SJCRH30 (cell line): ENCODE results near the gene LCE3B. TPM values are rescaled to one million over a fixed set of nuclear protein-coding genes. Genes with fewer than 3 reads are reported as not detected.
"Not testable (repeated sequence)": the region's sequence is repeated elsewhere in the genome, so short reads cannot be mapped to it uniquely, and the experiment has no call there.

Experiments
- DNase-seq, 2 experiments: peaks; one replicate each; pipeline ENCODE4 v3.0.0-alpha.2; 2015 to 2020
- H3K27ac ChIP-seq: fragments of 250-450 bp; sonication (Bioruptor Pico); 2 replicates; pipeline ENCODE4 v1.5.1; 2020; ENCODE audit warnings: mild to moderate bottlenecking, moderate library complexity
- H3K27me3 ChIP-seq: fragments of 250-450 bp; sonication (Bioruptor Pico); 2 replicates; pipeline ENCODE4 v1.5.1; 2020; ENCODE audit warnings: mild to moderate bottlenecking, moderate library complexity
- H3K36me3 ChIP-seq: fragments of 250-450 bp; sonication (Bioruptor Pico); 2 replicates; pipeline ENCODE4 v1.5.1; 2020; ENCODE audit warnings: mild to moderate bottlenecking, moderate library complexity
- H3K4me1 ChIP-seq: fragments of 250-450 bp; sonication (Bioruptor Pico); 2 replicates; pipeline ENCODE4 v1.5.1; 2020; ENCODE audit warnings: mild to moderate bottlenecking, moderate library complexity
- H3K4me3 ChIP-seq: fragments of 250-450 bp; sonication (Bioruptor Pico); 2 replicates; pipeline ENCODE4 v1.5.1; 2020; ENCODE audit warnings: mild to moderate bottlenecking, moderate library complexity
- H3K9me3 ChIP-seq: fragments of 250-450 bp; sonication (Bioruptor Pico); replicated peaks from 2 replicates; pipeline ENCODE4 v1.5.1; 2020; ENCODE audit warnings: mild to moderate bottlenecking, moderate library complexity
- total RNA-seq: library from RNA; depleted of rRNA; stranded (reverse); fragments of >200 nt; shearing (Covaris generic); gene quantifications from 2 replicates; pipeline ENCODE4 v1.2.3, GENCODE V29; 2014; rRNA removed

LCE3B gene, protein sequence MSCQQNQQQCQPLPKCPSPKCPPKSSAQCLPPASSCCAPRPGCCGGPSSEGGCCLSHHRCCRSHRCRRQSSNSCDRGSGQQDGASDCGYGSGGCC
- total RNA-seq = not detected in 2 replicates

DNA sequence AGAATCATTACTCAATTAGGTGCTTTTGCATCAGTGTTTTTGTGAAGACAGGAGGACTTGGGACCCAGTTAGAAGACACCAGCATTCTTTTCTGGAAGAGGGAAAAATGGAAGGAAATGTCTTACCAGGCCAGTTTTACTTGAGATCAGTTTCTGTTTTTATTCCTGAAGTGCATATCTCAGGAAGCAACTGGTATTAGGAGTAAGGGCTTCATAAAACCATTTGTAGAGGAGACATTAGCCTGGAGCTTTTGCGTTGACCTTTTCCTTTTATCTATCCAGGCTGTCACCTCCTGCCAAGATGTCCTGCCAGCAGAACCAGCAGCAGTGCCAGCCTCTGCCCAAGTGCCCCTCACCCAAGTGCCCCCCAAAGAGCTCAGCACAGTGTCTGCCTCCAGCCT lies at the start of gene LCE3B:
Gene LCE3B, plus strand, starts transcription at position 301 of the 400 bp plus-strand sequence. Its CDS starts 0 bp downstream, at position 301.
- H3K9me3 ChIP-seq = no peaks in the 10 kb centered on the region
- H3K27me3 ChIP-seq = no peaks in the 10 kb centered on the region

GRCh38 chr1:152565115-152565514 lies 48.5 kb upstream of the LCE3B start:
- Histone ChIP-seq H3K4me3 (no peak overlapping the region), H3K9me3 (no peaks in the 10 kb centered on the region), H3K27ac (no peak overlapping the region), H3K4me1 (no peaks in the 10 kb centered on the region), H3K27me3 (no peaks in the 10 kb centered on the region), H3K36me3 (no peaks in the 10 kb centered on the region)
- no peak for DNase-seq

More for the DNA sequence above, at the start of gene LCE3B:
- no peak for DNase-seq
- no peaks in the 10 kb centered on the region for H3K4me1 ChIP-seq
- H3K27ac ChIP-seq = no peak within 1 kb of the TSS
- H3K36me3 ChIP-seq = no peaks in the 10 kb centered on the region
- H3K4me3 ChIP-seq = no peak within 1 kb of the TSS

DNA sequence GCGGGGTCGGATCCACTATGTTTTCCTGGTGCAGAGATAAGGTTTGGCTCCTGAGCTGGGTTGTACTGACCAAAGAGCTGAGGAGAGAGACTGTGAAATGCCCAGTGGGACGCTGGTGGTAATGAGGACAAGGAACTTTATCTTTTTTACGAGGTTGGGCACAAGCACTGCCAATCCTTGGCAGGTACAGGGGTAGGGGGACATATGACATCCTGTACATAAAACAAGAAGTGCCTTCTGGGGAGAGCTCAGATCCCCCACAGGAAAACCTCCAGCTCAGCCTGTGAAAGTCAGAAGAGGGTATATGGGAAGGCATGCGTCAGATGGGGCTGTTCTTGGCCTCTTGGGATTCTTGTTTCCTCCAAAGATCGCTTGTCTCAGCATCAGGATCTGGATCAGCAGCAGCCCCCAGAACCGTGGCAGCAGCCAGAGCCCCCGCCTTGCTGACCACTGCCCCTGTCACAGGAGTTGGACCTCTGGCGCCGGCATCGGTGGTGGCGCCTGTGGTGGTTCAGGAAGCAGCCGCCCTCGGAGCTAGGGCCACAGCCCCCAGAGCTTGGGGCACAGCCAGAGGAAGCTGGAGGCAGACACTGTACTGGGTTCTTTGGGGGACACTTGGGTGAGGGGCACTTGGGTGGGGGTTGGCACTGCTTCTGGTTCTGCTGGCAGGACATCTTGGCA lies 47.9 kb upstream of the LCE3B start:
- no peaks in the 10 kb centered on the region for H3K4me1 ChIP-seq
- H3K27me3 ChIP-seq = no peaks in the 10 kb centered on the region
- no peaks in the 10 kb centered on the region for H3K36me3 ChIP-seq
- no peak for DNase-seq
- no peak overlapping the region for H3K4me3 ChIP-seq
- H3K9me3 ChIP-seq = no peaks in the 10 kb centered on the region
- no peak overlapping the region for H3K27ac ChIP-seq

GRCh38 chr1:152566681-152567080 lies 46.9 kb upstream of the LCE3B start, which contains the start of gene LCE3E:
Gene LCE3E (minus strand): TSS chr1:152566780. CDS start chr1:152566208, 572 bp downstream.
- no peak for DNase-seq
- Histone ChIP-seq H3K9me3 (no peaks in the 10 kb centered on the region), H3K4me3 (no peak within 1 kb of the TSS), H3K27me3 (no peaks in the 10 kb centered on the region), H3K4me1 (no peaks in the 10 kb centered on the region), H3K36me3 (no peaks in the 10 kb centered on the region), H3K27ac (no peak within 1 kb of the TSS)

DNA sequence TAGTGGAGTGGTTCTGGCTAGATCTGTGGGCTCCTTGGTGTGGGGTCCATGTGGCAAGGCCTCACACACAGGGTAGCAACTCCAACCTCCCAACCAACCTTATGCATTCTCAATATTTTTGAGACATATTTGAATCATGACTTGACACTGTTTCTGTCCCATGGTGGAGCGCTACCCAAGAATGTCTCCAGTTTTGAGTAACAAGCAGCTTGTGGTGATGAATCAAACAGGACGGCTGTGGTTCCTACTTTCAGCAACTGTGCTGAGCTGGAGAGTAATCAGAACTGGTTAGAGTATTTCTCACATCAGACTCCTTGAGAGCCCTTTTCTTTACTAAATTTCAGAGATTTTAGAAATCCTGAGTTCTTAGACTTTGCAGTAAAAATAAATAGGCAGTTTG lies 36.4 kb upstream of the LCE3B start:
- DNase-seq = no peak
- Histone ChIP-seq H3K27me3 (no peaks in the 10 kb centered on the region), H3K36me3 (no peaks in the 10 kb centered on the region), H3K27ac (no peak overlapping the region), H3K4me1 (no peaks in the 10 kb centered on the region), H3K4me3 (no peak overlapping the region), H3K9me3 (no peaks in the 10 kb centered on the region)

GRCh38 chr1:152579526-152579925 lies 34.1 kb upstream of the LCE3B start:
- H3K4me3 ChIP-seq, H3K4me1 ChIP-seq, H3K27me3 ChIP-seq, H3K9me3 ChIP-seq, H3K27ac ChIP-seq, DNase-seq, H3K36me3 ChIP-seq: not testable (repeated sequence)

- DNase-seq = no peak
- H3K4me1 ChIP-seq = no peaks in the 10 kb centered on the region
- H3K27ac ChIP-seq = no peak within 1 kb of the TSS
Measured at GRCh38 chr1:152580433-152580832, 33.2 kb upstream of the LCE3B start, which contains the start of gene LCE3D. Gene LCE3D (minus strand): TSS chr1:152580516. CDS start chr1:152579936, 580 bp downstream.

GRCh38 chr1:152582647-152583046 lies 31.0 kb upstream of the LCE3B start:
- Histone ChIP-seq H3K36me3 (no peaks in the 10 kb centered on the region), H3K9me3 (no peaks in the 10 kb centered on the region), H3K27me3 (no peaks in the 10 kb centered on the region), H3K27ac (no peak overlapping the region), H3K4me3 (no peak overlapping the region), H3K4me1 (no peaks in the 10 kb centered on the region)
- no peak for DNase-seq

More at GRCh38 chr1:152580433-152580832, 33.2 kb upstream of the LCE3B start, which contains the start of gene LCE3D:
- Histone ChIP-seq H3K27me3 (no peaks in the 10 kb centered on the region), H3K36me3 (no peaks in the 10 kb centered on the region), H3K4me3 (no peak within 1 kb of the TSS), H3K9me3 (no peaks in the 10 kb centered on the region)

DNA sequence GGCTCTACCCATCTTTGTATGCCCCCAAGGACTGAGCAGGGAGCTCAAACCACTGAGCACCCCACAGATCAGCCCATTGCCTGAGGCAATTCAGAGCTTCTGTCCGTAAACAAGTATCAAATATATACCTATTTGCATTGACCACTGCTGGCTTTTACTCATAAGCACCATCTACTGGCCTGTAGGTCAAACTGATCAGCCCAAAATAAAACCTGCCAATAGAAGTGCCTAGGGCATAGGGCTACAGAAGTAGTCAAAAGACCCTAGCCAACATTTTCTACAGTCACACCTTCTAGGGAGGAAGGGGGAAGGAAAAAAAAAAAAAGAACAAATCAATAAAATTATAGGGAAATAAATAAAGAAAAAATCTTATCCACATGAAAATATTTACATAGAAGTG lies 28.0 kb upstream of the LCE3B start:
- H3K36me3 ChIP-seq = no peaks in the 10 kb centered on the region
- H3K4me3 ChIP-seq = no peak overlapping the region
- no peak overlapping the region for H3K27ac ChIP-seq
- H3K9me3 ChIP-seq = no peaks in the 10 kb centered on the region
- no peaks in the 10 kb centered on the region for H3K27me3 ChIP-seq
- H3K4me1 ChIP-seq = no peaks in the 10 kb centered on the region
- DNase-seq = no peak

GRCh38 chr1:152596986-152597385 lies 16.6 kb upstream of the LCE3B start:
- DNase-seq = no peak
- Histone ChIP-seq H3K36me3 (no peaks in the 10 kb centered on the region), H3K27me3 (no peaks in the 10 kb centered on the region), H3K27ac (no peak overlapping the region), H3K4me1 (no peaks in the 10 kb centered on the region), H3K9me3 (no peaks in the 10 kb centered on the region), H3K4me3 (no peak overlapping the region)

DNA sequence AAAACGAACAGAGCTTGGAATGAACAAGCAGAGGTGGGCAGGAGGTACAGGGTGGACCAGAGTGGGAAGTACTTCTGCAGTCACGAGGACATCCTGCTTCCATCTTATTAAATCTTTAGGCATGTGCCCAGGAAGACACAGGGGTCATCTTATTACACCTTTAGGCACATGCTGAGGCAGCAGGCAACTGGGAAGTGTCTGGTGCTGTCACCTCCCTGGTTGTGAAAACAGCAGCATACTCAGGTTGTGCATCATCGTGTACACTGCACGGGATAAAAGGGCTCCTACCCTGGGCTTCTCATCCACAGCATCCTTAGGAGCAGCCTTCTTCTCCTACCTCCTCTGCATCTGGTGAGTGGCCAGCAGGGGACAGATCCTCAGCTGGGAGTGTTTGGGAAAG lies 13.7 kb upstream of the LCE3B start, which contains the start of gene LCE3C:
Gene LCE3C, plus strand, starts transcription at position 301 of the 400 bp plus-strand sequence. CDS start 498 bp downstream, outside the sequence.
- H3K36me3 ChIP-seq = no peaks in the 10 kb centered on the region
- no peak for DNase-seq
- no peak within 1 kb of the TSS for H3K27ac ChIP-seq
- no peak within 1 kb of the TSS for H3K4me3 ChIP-seq
- H3K27me3 ChIP-seq = no peaks in the 10 kb centered on the region
- H3K9me3 ChIP-seq = no peaks in the 10 kb centered on the region
- no peaks in the 10 kb centered on the region for H3K4me1 ChIP-seq

DNA sequence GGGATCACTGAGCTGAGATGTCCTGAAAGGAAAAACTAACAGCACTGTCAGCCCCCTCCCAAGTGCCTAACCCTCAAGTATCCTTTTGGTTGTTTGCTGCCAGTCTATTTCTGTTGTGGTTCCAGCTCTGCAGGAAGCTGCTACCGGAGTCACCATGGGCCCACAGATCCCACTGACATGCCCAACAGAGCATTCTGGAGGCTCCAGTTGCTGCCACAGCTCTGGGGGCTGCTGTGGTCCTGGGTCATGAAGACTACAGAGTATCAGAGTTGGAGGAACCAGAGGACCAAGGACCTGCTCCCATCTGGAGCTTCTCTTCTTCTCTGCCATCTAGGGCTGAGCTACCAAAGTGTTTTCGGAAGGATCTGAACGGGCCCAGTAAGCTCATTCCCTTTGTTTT lies 8.4 kb downstream of the LCE3B start:
- Histone ChIP-seq H3K4me3 (no peak overlapping the region), H3K27ac (no peak overlapping the region; the same call in 1 of the 2 replicates), H3K4me1 (peaks cover 7% of the 10 kb centered on the region), H3K36me3 (no peaks in the 10 kb centered on the region), H3K27me3 (no peaks in the 10 kb centered on the region), H3K9me3 (no peaks in the 10 kb centered on the region)
- DNase-seq = no peak

GRCh38 chr1:152622803-152623202 lies 9.2 kb downstream of the LCE3B start, which contains the start of gene LCE3A:
Gene LCE3A (minus strand): TSS chr1:152623103. CDS start chr1:152623103, 0 bp downstream.
- DNase-seq = peak; percentile 73 to 74
- H3K4me1 ChIP-seq = peaks cover 7% of the 10 kb centered on the region
- H3K36me3 ChIP-seq = no peaks in the 10 kb centered on the region
- H3K27ac ChIP-seq = peak within 1 kb of the TSS; percentile 23
- H3K27me3 ChIP-seq = no peaks in the 10 kb centered on the region
- H3K9me3 ChIP-seq = no peaks in the 10 kb centered on the region
- no peak within 1 kb of the TSS for H3K4me3 ChIP-seq

DNA sequence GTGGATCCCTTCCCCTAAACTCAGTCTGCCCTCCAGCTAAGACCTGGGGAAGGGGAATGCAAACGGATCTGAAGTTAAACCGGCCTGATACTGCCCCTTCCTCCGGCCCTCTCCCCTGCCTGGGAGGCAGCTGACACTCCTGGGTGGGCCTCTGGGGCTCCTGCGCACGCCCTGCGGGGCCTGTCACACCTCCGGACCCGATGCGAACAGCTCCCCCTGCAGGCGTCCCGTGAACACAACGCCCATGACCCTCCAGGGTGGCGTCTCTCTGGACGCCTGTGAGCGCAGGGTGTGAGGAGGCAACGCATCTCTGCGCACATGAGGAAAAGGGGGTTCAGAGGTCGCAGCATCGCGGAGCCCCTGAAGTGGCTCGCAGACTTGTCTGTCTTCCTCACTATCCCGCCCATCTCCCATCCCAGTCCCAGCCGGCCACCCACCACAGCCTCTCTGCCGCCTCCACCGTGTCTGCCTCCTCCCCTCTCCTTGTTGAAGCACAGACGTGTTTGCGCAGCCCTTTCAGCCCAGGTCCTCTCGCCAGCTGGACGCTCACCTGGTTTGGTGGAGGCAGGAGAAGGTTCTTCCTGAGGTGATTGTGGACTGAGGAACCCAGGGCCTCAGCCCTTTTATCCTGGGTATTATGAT lies 9.7 kb downstream of the LCE3B start:
- peak; percentile 34 to 50 for DNase-seq
- H3K4me3 ChIP-seq = no peak overlapping the region
- H3K27ac ChIP-seq = peak overlapping the region; percentile 23
- H3K4me1 ChIP-seq = peaks cover 7% of the 10 kb centered on the region
- no peaks in the 10 kb centered on the region for H3K27me3 ChIP-seq
- no peaks in the 10 kb centered on the region for H3K36me3 ChIP-seq
- H3K9me3 ChIP-seq = no peaks in the 10 kb centered on the region

- H3K27ac ChIP-seq = no peak overlapping the region
- peaks cover 7% of the 10 kb centered on the region for H3K4me1 ChIP-seq
- H3K36me3 ChIP-seq = no peaks in the 10 kb centered on the region
- H3K4me3 ChIP-seq = no peak overlapping the region
- no peak for DNase-seq
- no peaks in the 10 kb centered on the region for H3K27me3 ChIP-seq
- H3K9me3 ChIP-seq = no peaks in the 10 kb centered on the region
Measured at GRCh38 chr1:152626744-152627143, 13.1 kb downstream of the LCE3B start.
